Subcutaneous adipose tissue (tissue), 4 donors: ENCODE data around the gene RALB. TPM values are rescaled to one million over a fixed set of nuclear protein-coding genes. Genes with fewer than 3 reads are reported as not detected.

Source experiments
- CTCF ChIP-seq: fragments of 450-650 bp; IDR thresholded peaks from one replicate; pipeline ENCODE4 v1.5.1; 2016; ENCODE audit warnings: low read depth, mild to moderate bottlenecking, control low read depth, antibody characterized with exemption, moderate library complexity
- total RNA-seq, 4 donors: library from RNA; depleted of rRNA; stranded (reverse); fragments of >200 nt; gene quantifications; one replicate each; pipeline ENCODE4 v1.1.0, GENCODE V29; 2016

The RALB gene
- total RNA-seq, 4 donors from 2014 or later: 54.2 to 84.0 (median 56.8) TPM

- TF ChIP-seq CTCF: no peak
These were observed 39.0 kb downstream of the RALB start for GRCh38 chr2:120291401-120292311.

DNA sequence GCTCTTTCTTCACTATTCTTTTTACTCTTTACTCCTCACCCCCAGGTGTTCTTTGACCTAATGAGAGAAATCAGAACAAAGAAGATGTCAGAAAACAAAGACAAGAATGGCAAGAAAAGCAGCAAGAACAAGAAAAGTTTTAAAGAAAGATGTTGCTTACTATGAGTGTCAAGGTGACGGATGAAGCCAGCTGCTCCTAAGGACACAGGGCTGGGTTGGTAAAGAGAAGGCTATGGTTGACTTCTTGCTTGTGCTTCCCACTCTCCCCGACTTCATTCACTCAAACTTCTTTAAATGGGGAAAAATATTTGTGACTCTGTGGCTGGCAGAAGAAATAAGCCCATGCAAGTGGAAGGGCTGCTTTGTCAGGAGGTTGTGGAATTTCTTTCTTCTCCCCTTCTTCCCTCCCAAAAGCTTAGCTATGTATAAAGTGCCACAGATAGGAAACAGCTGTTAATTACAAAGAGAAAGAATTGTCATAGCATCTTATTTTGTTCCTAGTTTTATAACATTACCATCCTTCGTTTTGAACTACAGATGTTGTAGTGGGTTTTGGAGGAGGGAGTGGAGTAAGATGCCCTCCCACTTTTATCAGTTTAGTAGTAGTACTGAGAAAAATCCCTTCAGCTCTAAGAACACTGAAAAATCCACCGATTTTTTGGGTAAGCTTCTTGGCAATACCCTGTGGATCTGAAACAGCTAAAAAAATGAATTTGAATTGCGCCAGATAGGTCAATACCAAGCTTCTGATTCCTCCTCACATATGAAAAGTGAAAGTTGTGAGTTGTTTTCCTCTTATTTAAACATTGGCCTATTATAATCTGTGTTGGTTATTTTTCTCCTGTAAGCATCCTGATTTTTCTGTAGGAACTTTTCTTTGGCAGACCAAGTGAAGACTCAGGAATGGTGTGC, 40.7 kb downstream of the RALB start:
- TF ChIP-seq CTCF: no peak

- TF ChIP-seq CTCF: no peak
These were observed 41.3 kb downstream of the RALB start for GRCh38 chr2:120294008-120294340.

GRCh38 chr2:120298173-120298835, 45.7 kb downstream of the RALB start:
- TF ChIP-seq CTCF: no peak

DNA sequence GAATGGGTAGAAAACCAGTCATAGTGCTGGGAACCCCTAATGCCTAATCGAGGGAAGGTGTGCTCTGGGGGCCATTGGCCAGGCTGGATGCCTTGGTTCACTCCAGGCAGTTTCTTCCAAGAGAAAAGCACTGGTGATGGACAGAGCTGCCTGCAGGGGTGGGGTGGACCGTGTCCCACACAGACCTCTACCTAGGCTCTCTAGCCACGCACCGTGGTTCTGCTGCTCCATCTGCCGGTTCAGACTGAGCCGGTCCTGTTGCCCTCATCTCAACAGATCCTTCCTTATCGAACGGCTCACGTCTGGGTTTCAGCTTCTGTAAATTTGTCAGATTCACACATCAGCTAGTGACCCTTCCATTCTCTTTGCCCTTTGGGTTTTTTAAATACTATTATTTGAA, 46.4 kb downstream of the RALB start:
- TF ChIP-seq CTCF: no peak

DNA sequence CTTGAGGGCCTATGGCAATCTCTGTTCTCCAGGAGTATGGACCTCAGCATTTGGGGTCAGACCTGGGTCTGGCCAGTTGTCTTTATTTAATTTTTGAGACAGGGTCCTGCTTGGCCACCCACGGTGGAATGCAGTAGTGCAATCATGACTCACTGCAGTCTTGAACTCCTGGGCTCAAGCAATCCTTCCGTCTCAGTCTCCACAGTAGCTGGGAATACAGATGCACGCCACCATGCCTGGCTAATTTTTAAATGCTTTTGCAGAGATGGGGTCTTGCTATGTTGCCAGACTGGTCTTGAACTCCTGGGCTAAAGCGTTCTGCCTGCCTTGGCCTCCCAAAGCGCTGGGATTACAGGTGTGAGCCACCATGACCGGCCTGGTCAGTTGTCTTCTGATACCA, 46.9 kb downstream of the RALB start:
- TF ChIP-seq CTCF: no peak
